ENCODE data around the gene ADARB2. TPM values are rescaled to one million over a fixed set of nuclear protein-coding genes. Genes with fewer than 3 reads are reported as not detected.

ADARB2 gene
- polyA plus RNA-seq, 1 donor, result 0.16 TPM

DNA sequence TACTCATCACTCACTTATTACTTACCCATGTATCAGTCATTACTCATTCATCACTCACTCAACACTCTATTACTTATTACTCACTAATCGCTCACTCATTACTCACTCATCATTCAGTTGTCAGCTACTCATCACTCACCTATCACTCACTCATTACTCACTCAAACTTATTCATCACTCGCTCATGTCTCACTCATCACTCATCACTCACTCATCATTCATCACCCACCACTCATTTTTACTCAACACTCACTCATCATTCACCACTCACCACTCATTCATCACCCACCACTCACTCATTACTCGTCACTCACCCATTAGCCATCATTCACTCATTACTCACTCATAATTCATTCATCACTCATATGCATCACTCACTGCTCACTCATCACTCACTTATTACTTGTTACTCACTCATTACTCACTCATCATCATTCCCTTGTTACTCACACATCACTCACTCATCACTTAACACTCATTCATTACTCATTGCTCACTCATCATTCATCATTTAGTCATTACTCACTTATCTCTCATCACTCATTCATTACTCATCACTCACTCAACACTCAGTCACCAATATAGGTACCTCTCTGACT is 237.9 kb downstream of the ADARB2 start:
- no peak for DNase-seq (ENCODE audit: low read depth)

DNA sequence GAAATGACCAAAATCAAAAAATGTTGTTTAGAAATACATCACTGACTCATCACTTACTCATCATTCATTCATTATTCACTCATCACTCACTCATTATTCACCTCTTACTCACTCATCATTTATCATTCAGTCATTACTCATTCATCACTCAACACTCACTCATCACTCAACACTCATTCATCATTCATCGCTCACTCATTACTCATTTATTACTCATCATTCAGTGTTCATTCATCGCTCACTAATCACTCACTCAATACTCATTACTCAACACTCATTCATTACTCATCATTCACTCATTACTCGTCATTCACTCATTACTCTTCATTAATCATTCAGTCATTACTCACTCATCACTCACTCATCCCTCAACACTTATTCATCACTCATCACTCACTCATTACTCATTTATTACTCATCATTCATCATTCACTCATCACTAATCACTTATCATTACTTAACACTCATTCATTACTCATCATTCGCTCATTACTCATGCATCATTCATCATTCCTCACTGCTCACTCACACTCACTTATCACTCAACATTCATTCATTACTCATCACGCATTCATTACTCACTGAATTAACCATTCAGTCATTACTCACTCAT is 238.5 kb downstream of the ADARB2 start:
- no peak for DNase-seq (ENCODE audit: low read depth)

DNA sequence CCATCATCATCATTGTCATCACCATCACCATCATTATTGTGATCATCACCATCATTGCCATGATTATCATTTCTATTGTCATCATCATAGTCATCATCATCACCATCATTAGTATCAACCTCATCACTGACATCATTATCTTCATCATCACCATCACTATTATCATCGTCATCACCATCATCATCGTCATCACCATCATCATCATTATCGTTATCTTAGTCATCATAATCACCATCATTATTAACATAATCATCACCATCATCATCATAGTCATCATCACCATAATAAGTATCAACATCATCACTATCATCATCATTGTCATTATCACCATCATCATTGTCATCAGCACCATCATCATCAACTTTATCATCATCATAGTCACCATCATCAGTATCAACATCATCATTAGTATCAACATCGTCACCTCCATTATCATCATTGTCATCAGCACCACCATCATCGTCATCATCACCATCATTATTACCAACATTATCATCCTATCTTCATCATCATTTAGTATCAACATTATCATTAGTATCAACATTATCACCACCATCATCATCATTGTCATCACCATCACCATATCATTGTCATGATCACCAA is 241.3 kb downstream of the ADARB2 start:
- DNase-seq (ENCODE audit: low read depth), result no peak

DNA sequence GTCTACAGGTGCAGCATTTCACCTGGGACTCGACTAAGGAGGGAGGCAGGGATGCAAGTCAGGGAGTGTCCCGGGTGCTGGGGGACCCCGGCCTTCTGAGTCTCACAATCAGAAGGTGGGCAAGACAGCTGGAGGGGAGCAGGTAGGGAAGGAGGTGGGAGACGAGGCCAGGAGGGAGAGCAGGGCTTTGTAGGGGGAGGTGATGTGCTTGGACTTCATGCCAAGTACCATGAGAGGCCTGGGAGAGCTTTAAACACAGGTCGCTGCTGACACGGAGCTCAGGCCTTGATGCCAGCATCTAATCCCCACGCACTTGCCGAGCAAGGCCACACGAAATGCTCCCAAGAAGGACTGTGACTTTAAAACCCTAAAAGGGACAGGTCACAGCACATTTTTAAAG is 244.7 kb downstream of the ADARB2 start:
- DNase-seq (ENCODE audit: low read depth), result no peak

DNA sequence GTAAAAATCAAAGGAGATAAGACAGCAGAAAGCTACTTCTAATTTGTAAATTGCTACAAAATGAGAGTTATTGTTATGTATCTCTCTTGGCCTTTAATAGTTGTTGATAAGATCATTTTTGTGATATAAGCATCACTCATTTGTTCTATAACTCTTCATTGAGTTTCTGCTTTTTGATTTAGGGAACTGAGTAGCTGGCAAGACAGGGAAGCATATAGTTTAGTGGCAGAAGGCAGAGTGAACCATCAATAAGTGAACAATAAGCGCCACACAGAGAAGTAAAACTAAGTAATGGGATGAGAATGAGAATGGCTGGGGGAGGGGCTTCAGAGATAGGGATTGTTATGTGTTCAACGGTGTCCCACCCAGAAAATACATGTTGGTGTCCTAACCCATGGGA is 245.4 kb downstream of the ADARB2 start:
- no peak for DNase-seq (ENCODE audit: low read depth)

DNA sequence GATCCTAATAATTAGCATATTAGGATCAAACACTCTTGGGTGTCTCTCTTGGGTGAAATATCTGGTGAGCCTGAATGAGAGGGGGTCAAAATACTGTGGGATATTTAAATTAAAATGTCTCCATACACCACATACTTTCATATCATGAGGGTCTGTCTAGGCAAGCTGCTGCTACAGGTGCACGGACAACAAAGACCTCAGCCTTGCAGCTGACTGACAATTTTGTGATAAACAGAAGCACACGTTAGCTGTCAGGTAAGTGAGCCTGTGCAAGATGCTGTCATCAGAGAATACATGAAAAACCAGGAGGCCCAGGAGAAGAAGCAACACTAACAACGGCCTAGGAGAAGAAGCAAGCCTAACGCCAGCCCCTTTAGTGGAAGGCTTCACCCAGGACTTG is 247.5 kb downstream of the ADARB2 start:
- DNase-seq (ENCODE audit: low read depth), result no peak

DNA sequence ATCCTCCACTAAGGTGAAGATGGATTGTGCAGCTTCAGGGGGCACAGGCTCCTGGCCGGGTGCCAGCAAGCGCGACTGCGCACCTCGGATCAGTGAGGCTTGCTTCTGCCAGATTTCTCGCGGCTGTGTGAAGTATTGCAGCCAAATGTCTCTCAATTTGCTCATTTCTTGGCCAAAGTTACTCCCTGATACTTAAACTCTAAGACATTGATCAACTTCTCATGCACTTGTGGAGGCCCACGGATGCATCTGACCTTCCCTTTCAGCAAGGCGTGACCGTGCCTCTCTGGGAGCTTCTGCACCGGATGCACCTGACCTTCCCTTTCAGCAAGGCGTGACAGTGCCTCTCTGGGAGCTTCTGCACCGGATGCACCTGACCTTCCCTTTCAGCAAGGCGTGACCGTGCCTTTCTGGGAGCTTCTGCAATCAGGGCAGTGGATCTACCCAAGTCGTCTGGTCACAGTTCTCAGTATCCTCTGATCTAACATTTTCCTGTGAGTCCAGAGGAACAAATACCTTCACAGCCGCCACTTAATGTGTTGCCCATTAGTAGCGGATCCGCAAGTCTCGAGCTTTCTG is 248.3 kb downstream of the ADARB2 start:
- no peak for DNase-seq (ENCODE audit: low read depth)

DNA sequence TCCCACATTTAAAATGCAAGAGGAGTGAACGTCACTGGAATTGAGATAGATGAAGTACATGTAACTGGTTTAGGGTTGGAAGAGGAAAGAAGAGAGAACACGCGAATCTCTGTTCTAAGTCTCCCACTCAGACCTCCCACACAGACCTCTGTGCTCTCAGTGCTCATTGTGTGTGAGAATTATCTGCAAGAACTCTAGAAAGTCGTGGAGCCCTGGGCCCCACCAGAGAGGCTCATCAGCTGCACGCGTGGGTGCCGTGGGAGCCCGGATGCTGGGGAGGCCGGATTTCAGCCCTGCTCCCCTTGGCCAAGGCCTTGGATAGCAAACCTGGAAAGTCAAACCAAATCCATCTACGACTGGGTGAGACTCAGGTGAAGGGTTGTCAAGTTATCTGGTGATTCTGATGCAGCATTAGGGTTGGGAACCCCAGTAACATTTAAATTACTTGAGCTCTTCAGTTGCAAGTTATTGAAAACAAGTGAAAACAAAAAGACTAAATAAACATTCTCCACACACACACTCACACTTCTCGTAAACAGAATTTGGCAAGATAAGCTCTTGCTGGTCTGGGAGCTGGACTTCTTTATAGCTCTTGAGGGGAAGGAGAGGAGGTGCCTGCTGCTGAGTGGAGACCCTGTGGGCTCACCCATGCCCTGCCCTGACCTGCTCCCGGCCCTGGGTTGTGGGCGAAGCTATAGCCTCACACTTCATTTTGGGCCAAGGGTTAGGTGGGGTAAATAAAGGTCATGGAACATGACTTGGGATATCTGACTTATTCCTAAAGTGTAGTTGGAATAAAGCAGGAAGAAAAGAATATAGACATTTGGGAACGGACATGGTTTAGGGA is 250.3 kb downstream of the ADARB2 start:
- no peak for DNase-seq (ENCODE audit: low read depth)

DNA sequence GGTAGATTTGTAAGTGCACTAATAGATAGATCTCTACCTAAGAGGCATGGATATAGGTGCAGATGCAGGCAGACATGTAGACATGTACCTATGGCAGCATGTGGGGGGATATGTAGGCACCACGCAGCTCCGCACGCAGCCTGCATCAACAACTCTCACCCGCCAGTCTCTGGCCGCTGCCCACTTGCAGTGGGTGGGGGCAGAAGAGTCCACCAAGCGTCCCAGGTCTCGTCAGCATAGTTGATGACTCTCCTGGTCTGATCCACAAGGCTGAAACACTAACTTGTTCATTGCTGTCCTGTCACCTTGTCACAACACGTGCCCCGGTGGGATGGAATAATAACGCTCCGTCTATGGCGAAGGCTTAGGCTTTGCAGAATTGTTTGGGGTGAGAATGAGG is 252.0 kb downstream of the ADARB2 start:
- no peak for DNase-seq (ENCODE audit: low read depth)

DNA sequence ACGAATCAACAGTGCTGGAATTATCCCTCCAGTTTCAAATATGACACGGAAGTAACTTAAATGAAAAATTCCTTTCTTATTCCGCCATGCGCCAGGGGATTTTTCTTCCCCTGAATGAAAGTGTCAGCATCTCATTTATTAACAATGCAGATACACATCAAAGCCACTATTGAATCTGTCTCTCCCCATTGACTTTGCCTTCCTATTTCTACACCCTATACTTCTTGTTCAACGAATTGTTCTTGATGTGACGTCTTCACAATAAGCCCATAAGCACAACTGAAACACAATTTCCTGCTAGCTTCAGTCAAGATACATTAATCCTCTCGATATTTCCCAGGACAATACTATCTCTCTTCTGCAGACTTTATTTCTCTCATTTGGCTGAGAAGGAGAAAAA is 253.5 kb downstream of the ADARB2 start:
- DNase-seq (ENCODE audit: low read depth), result no peak

DNA sequence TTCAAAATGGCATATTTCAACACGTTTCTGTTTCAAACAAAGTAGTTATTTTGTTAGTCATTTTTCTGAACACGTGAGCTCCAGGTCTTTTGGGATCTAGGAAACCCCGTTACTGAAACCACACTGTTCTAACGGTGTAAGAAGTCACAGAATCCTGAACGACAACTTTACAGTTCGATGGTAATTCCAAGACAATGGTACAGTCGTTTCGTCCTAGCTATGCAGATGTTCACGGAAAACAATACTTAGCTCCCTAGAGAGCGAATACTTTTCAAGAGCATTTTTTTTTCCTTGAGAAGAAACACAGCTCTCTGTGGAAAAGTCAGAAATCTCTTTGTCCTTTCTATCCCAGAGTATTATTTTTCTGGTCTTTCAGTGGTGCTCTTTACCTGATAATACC is 254.1 kb downstream of the ADARB2 start:
- DNase-seq (ENCODE audit: low read depth), result no peak

DNA sequence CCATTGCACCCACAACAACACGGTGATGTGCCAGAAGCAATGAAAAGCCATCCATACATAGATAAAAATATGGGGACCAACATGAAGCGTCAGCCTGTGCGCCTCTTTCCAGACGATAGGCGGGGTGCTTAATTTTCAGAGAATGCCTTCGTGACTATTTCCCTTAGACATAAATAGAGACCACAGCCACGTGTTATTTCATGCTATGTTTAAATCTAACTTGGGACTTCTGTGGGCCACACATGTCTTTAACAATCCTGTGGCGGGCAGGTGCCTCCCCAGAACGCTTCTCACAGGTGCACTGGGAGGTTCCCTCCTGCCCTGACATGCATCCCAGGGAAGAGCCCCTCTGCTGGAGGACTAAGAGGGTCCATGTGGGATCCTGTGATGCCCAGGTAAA is 259.7 kb downstream of the ADARB2 start:
- DNase-seq (ENCODE audit: low read depth), result no peak

DNA sequence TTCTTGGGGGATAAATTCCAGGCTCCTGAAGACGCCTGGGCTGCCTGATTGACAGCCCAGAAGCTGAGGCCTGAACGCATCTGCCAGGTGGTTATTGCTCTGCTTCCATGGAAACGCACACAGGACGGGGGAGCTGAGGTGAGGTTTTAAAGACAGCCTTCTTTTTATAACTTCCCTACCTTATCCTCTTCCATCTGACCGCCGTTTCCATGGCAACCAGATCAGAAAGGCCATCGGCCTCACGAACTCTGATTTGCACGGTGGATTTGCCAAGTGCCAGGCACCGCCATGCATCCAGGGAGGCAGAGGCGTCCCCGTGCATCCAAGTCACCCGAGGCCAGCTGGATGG is 260.9 kb downstream of the ADARB2 start:
- no peak for DNase-seq (ENCODE audit: low read depth)

DNA sequence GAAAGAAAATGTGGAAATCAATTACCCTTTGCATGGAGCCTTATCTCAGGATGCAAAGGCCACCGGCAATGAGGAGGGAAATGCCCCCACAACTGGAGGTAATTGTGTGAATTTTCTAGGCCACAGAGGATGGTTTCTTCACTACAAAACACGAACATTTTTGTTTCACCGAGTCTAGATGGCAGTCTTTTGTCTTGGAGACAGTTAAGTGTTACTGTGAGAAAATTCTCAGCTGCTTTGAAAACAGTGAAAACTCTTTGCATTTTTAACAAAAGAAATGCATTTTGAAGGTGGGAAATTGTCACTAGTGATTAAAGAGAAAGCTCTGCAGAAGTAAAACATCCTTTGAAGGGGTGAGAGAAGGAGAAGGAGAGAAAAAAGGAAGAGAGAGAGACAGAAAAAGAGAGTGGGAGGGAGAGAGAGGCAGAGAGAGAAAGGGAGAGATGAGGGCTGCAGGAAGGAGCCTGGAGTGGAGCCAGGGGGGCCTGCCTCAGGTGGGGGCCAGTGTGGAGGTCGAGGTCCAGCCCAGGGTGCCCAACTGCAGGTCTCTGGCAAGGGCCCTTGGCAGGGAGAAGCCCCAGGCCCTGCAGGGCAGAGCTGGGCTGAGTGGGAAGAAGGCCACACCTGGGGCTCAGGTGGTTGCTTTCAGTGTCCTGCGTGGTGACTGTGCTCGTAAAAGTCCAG is 261.4 kb downstream of the ADARB2 start:
- no peak for DNase-seq (ENCODE audit: low read depth)

DNA sequence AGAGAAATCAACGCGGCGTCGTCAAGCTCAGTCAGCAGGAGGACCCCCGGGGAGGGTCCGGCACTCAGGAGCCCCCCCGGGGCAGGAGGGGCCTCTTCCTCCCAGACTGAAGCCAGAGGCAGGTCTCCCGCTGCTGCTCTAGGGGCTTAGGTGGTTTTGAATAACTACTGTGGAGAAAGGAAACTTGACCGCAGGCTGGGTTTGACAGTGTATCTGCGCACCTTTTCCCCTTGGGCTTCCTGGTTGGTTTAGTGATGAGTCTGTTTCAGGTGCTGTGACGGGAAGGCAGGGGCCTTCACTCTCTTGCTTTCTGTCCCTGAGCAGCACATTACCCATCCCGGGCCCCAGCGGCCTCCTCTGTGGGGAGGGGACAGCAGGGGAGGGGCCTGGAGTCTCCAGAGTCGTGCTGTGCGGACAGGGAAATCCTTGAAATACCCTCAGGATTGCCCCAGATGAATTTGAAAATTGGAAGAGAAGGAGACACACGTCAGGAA is 262.2 kb downstream of the ADARB2 start:
- DNase-seq (ENCODE audit: low read depth), result no peak

DNA sequence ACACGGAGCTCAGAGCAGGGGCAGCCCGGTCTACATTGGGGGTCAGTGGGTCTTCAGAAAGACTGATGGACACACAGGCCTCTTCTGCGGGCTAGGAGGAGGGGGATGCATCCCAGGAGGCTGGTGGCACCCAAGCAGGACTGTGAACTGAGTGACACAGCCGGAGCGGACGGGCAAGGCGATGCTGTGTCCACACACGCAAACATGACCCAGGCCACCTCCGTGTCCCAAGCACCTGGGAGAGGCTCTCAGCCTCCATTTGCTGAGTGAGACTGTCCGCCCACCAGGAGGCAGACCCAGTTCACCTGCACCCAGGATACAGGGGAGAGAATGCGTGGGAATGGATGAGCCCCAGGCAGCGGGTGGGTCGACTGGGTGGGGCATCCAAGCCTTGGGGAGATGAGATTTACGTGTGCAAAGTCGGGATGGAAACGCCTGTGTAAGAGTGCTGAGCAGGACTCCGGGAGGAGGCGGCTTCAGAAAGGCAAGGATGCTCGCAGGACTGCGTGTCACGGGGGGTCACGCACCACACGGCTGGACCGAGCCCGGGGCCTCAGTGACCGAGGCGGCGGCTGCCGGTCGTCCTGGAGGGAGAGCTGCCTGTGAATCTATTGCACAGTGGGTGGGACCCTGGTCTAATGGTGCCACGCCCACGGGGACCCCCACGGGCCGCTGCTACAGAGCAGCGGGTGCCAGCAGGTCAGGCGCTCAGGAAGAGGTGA is 262.8 kb downstream of the ADARB2 start:
- no peak for DNase-seq (ENCODE audit: low read depth)

DNA sequence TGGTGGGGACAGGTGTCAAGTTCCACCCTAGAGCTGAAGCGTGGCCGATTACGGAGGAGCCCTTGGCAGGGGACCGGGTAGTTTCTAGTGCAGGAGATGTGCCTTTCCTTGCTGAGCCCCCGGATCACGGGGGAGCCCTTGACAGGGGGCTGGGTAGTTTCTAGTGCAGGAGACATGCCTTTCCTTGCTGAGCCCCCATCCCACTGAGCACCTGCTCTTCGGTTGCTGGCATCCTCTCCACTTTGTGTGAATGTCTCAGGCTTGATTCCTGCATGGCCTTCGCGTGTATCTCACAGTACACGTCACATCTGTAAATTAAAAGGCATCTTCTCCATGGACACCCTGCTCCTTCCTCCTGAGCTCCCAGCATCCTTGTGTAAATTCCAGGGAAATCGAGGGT is 263.5 kb downstream of the ADARB2 start:
- DNase-seq (ENCODE audit: low read depth), result no peak

DNA sequence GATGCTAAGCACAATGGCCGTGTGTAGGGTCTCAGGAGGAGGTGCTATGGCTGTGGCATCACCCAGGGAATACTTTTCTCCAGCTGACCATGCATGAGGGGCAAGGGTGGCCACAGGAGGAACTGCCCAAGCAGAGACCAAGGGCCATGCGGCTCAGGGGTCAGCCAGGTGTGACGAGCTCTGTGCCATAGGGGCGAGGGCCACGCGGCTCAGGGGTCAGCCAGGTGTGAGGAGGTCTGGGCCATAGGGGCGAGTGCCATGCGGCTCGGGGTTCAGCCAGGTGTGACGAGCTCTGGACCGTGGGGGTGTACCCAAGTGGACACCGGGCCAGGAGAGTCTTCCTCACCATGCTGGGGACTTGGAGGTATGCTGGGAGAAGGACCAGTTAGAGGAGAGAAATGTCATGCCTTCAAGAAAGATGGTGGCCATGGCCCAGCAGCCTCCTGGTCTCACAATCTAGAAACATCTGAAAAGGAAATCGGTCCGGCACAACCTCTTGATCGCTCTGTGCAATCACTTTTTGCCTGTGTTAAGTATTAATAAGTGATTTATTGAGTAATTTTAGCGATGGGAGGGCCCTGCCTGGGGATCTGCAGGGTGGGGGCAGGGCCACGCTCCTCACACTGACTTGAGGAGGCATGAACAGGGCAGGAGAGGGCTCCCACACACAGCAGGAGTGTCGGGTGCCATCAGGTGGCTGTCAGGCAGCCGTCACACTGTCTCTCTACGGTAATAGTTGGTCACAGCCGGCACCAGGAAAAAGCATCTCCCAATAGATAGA is 265.0 kb downstream of the ADARB2 start:
- no peak for DNase-seq (ENCODE audit: low read depth)

DNA sequence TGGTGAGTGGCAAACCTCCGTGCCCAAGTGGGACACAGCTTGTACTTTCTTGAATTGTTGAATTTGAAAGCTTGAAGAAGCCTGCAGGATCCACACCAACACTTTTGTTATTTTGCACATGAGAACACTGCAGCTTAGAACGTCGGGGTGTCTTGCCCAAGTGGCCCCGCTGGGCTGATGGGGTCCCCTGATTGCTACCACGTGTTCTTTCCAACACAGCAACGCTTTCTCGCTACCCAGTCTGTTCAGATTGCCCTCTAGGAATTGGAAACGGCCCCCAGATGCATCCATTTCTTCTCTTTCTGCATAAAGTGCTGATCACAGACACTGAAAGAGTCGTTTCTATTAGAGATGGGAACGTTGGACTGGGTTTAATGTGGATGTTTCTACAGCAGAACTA is 268.5 kb downstream of the ADARB2 start:
- no peak for DNase-seq (ENCODE audit: low read depth)
